Vagina (tissue), 2 donors: Measurements from ENCODE around the gene RBMXL2. TPM values are rescaled to one million over a fixed set of nuclear protein-coding genes. Genes with fewer than 3 reads are reported as not detected.

Source experiments
- DNase-seq, 2 donors: peaks; one replicate each; pipeline ENCODE4 v3.0.0-alpha.2; 2017; ENCODE audit errors: extremely low spot score in 2 of 2
- H3K27ac ChIP-seq: fragments of 200-600 bp; sonication (generic); one replicate; pipeline ENCODE4 v1.5.1; 2019
- H3K27me3 ChIP-seq: fragments of 200-600 bp; sonication (generic); one replicate; pipeline ENCODE4 v1.5.1; 2019
- H3K36me3 ChIP-seq, 2 donors: fragments of 200-600 bp; sonication (generic); one replicate each; pipeline ENCODE4 v1.5.1; 2017 to 2019
- H3K4me1 ChIP-seq: fragments of 200-600 bp; sonication (generic); one replicate; pipeline ENCODE4 v1.5.1; 2019
- H3K4me3 ChIP-seq, 2 donors: fragments of 200-600 bp; sonication (generic); 1 replicate in 1 of 2; 2 replicates in 1 of 2; pipeline ENCODE4 v1.5.1; 2016 to 2019
- H3K9me3 ChIP-seq: fragments of 200-600 bp; sonication (generic); one replicate; pipeline ENCODE4 v1.5.1; 2019
- CTCF ChIP-seq, 3 experiments: fragments of 450-650 bp in 2 of 3; fragments of 200-600 bp in 1 of 3; sonication (generic) in 1 of 3; IDR thresholded peaks; one replicate each; pipeline ENCODE4 v1.5.1; 2017 to 2019; ENCODE audit warnings: antibody characterized with exemption in 3 of 3, mild to moderate bottlenecking in 2 of 3, moderate library complexity in 2 of 3
- POLR2A ChIP-seq, 2 donors: fragments of 450-650 bp; IDR thresholded peaks; one replicate each; pipeline ENCODE4 v1.6.1; 2017; ENCODE audit warnings: antibody characterized with exemption in 2 of 2, mild to moderate bottlenecking in 2 of 2, moderate library complexity in 2 of 2
- POLR2AphosphoS5 ChIP-seq, 2 donors: sonication (generic); formaldehyde crosslinking; IDR thresholded peaks; one replicate each; pipeline ENCODE4 v1.9.0; 2017; ENCODE audit warnings: antibody characterized with exemption in 2 of 2, mild to moderate bottlenecking in 2 of 2, low read depth in 1 of 2; ENCODE audit not compliant: insufficient read depth in 1 of 2
- intact Hi-C: fragments of 100-400 bp; cut with DNase I; formaldehyde crosslinking; loops from one replicate; pipeline ENCODE4 v1.15.1; 2023
- total RNA-seq: library from RNA; depleted of rRNA; stranded (reverse); fragments of >200 nt; gene quantifications from one replicate; pipeline ENCODE4 v1.2.3, GENCODE V29; 2016

Gene RBMXL2
- total RNA-seq, 1 donor from 2014 or later: not detected

DNA sequence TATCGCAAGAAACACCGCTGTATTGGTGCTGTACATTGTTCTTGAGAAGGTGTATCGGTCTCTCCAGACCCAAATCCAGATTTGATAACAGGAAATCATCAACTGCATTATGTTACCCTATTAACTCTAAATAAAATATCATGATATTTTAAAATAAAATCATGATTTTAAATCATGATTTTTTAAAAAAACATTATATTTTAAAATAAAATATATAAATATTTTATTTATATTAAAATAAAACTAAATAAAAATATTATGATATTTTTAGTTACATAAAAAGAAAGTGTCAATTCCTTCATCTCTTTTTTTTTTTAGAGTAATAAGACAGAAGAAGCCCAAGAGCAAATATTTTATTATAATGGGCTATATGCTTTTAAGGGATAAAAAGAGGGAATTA lies 27.6 kb downstream of the RBMXL2 start:
- Histone ChIP-seq H3K4me3 (no peak overlapping the region), H3K27ac (no peak overlapping the region), H3K4me1 (no peaks in the 10 kb centered on the region), H3K9me3 (no peaks in the 10 kb centered on the region), H3K27me3 (no peaks in the 10 kb centered on the region), H3K36me3 (no peaks in the 10 kb centered on the region)
- TF ChIP-seq POLR2AphosphoS5 (IDR thresholded peaks at IDR 0.05; ENCODE audit: insufficient read depth in 1 of 2, low read depth in 1 of 2) (no peak), CTCF (IDR thresholded peaks at IDR 0.05) (no peak), POLR2A (IDR thresholded peaks at IDR 0.05) (no peak)
- intact Hi-C loops: no loop called here
- DNase-seq: no peak

DNA sequence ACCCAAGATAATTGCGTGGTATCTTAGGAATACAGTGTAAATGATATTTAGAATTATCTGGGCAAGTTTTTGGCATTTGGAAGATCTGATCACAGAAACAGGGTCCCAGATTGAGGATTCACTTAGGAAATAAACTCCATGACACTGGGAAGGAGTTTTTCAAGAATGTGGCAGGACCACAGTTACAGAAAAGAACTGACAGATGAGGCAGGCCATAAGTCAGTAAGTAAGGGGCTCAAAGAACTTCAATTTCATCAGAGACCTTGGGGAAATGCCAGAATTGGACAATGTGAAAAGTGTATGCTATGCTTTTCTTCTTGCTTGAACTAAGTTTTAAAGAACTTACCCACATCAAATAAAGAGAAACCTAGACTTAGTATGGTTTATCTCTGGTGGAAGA lies 49.3 kb downstream of the RBMXL2 start:
- Histone ChIP-seq H3K9me3 (no peaks in the 10 kb centered on the region), H3K4me1 (no peaks in the 10 kb centered on the region), H3K36me3 (no peaks in the 10 kb centered on the region), H3K27ac (no peak overlapping the region), H3K27me3 (no peaks in the 10 kb centered on the region), H3K4me3 (no peak overlapping the region)
- DNase-seq: no peak
- TF ChIP-seq POLR2AphosphoS5 (IDR thresholded peaks at IDR 0.05; ENCODE audit: insufficient read depth in 1 of 2, low read depth in 1 of 2) (no peak), CTCF (IDR thresholded peaks at IDR 0.05) (no peak), POLR2A (IDR thresholded peaks at IDR 0.05) (no peak)
- intact Hi-C loops: no loop called here

Other genes with a start within 250 kb of the RBMXL2 start
- not detected for gene OR10A5, start 243.3 kb upstream of the RBMXL2 start, total RNA-seq
- not detected for gene OR10A2, start 225.9 kb upstream of the RBMXL2 start, total RNA-seq
- not detected for gene OR10A4, start 212.4 kb upstream of the RBMXL2 start, total RNA-seq
- not detected for gene OR2D2, start 196.5 kb upstream of the RBMXL2 start, total RNA-seq
- gene OR2D3, start 168.0 kb upstream of the RBMXL2 start, total RNA-seq: not detected
- gene ZNF215, start 162.6 kb upstream of the RBMXL2 start, total RNA-seq: 2.0 TPM
- 3.9 TPM for gene ZNF214, start 68.7 kb upstream of the RBMXL2 start, total RNA-seq
- not detected for gene NLRP14, start 68.5 kb upstream of the RBMXL2 start, total RNA-seq
- 2.9 TPM for gene SYT9, start 162.9 kb downstream of the RBMXL2 start, total RNA-seq